DND-41 (cell line): Measurements from ENCODE around the gene CTNNA3.

Experiments
- EZH2 ChIP-seq: IDR thresholded peaks from 3 replicates; pipeline ENCODE4 v1.6.1; 2012; ENCODE audit warnings: borderline replicate concordance, low read depth, mild to moderate bottlenecking, moderate library complexity, low read length, inconsistent platforms; ENCODE audit not compliant: severe bottlenecking
- TF ChIP-seq, protein P1 (sequence below): IDR thresholded peaks from 2 replicates; pipeline ENCODE4 v1.5.1; 2012; ENCODE audit warnings: borderline replicate concordance, low read length, moderate library complexity, mild to moderate bottlenecking; ENCODE audit not compliant: poor library complexity, severe bottlenecking; ENCODE audit errors: extremely low read depth

GRCh38 chr10:67603701-67604100 is 92.3 kb downstream of the CTNNA3 start:
- no peak for TF ChIP-seq EZH2
- TF ChIP-seq, protein P1, sequence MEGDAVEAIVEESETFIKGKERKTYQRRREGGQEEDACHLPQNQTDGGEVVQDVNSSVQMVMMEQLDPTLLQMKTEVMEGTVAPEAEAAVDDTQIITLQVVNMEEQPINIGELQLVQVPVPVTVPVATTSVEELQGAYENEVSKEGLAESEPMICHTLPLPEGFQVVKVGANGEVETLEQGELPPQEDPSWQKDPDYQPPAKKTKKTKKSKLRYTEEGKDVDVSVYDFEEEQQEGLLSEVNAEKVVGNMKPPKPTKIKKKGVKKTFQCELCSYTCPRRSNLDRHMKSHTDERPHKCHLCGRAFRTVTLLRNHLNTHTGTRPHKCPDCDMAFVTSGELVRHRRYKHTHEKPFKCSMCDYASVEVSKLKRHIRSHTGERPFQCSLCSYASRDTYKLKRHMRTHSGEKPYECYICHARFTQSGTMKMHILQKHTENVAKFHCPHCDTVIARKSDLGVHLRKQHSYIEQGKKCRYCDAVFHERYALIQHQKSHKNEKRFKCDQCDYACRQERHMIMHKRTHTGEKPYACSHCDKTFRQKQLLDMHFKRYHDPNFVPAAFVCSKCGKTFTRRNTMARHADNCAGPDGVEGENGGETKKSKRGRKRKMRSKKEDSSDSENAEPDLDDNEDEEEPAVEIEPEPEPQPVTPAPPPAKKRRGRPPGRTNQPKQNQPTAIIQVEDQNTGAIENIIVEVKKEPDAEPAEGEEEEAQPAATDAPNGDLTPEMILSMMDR = no peak
